GM21381 (cell line): ENCODE results near the gene CYB5B.

ENCODE experiments used
- ATAC-seq: cut with Tn5 transposase; IDR thresholded peaks from one replicate; pipeline ENCODE4 v1.9.1; 2021; ENCODE audit warnings: mild to moderate bottlenecking, moderate library complexity; ENCODE audit not compliant: unreplicated experiment

CYB5B gene

GRCh38 chr16:69424053-69424934 is at the start of gene CYB5B:
Gene CYB5B, plus strand, starts transcription at chr16:69424619. Its CDS starts 65 bp downstream, at chr16:69424684.
- ATAC-seq, result peak; percentile 96

- no peak for ATAC-seq
Observed at GRCh38 chr16:69376393-69377059, 47.9 kb upstream of the CYB5B start.

GRCh38 chr16:69378036-69378435 is 46.4 kb upstream of the CYB5B start:
- no peak for ATAC-seq

GRCh38 chr16:69378760-69379159 is 45.7 kb upstream of the CYB5B start:
- ATAC-seq, result no peak

GRCh38 chr16:69381231-69381630 is 43.2 kb upstream of the CYB5B start:
- no peak for ATAC-seq

- ATAC-seq, result no peak
Observed at GRCh38 chr16:69382421-69382820, 42.0 kb upstream of the CYB5B start.

- ATAC-seq, result no peak
Observed at GRCh38 chr16:69384974-69385373, 39.4 kb upstream of the CYB5B start.

GRCh38 chr16:69386596-69386995 is 37.8 kb upstream of the CYB5B start:
- ATAC-seq, result no peak

- ATAC-seq, result no peak
Observed at GRCh38 chr16:69393898-69394849, 30.2 kb upstream of the CYB5B start.

- no peak for ATAC-seq
Observed at GRCh38 chr16:69395859-69396186, 28.6 kb upstream of the CYB5B start.

- ATAC-seq, result peak; percentile 59
Observed at GRCh38 chr16:69396187-69397061, 28.0 kb upstream of the CYB5B start.

GRCh38 chr16:69397821-69398521 is 26.4 kb upstream of the CYB5B start:
- no peak for ATAC-seq

- no peak for ATAC-seq
Observed at GRCh38 chr16:69399361-69399760, 25.1 kb upstream of the CYB5B start.

- no peak for ATAC-seq
Observed at GRCh38 chr16:69402439-69402838, 22.0 kb upstream of the CYB5B start.

GRCh38 chr16:69404275-69404805 is 20.1 kb upstream of the CYB5B start:
- no peak for ATAC-seq

- ATAC-seq, result no peak
Observed at GRCh38 chr16:69405326-69405725, 19.1 kb upstream of the CYB5B start.

GRCh38 chr16:69405757-69406156 is 18.7 kb upstream of the CYB5B start:
- ATAC-seq, result no peak

GRCh38 chr16:69406780-69407331 is 17.6 kb upstream of the CYB5B start:
- ATAC-seq, result no peak

- no peak for ATAC-seq
Observed at GRCh38 chr16:69407702-69408323, 16.6 kb upstream of the CYB5B start.
